NOMO-1 treated with dmso at 0.1 percent for 144 hours (cell line): Measurements from ENCODE around the gene CDK11B.
"Not testable (repeated sequence)": the region's sequence is repeated elsewhere in the genome, so short reads cannot be mapped to it uniquely, and the experiment has no call there.

ENCODE experiments used
- DNase-seq: peaks from one replicate; lab custom pipeline; 2025; ENCODE audit not compliant: unreplicated experiment; lab: John Stamatoyannopoulos, UW

Gene CDK11B

DNA sequence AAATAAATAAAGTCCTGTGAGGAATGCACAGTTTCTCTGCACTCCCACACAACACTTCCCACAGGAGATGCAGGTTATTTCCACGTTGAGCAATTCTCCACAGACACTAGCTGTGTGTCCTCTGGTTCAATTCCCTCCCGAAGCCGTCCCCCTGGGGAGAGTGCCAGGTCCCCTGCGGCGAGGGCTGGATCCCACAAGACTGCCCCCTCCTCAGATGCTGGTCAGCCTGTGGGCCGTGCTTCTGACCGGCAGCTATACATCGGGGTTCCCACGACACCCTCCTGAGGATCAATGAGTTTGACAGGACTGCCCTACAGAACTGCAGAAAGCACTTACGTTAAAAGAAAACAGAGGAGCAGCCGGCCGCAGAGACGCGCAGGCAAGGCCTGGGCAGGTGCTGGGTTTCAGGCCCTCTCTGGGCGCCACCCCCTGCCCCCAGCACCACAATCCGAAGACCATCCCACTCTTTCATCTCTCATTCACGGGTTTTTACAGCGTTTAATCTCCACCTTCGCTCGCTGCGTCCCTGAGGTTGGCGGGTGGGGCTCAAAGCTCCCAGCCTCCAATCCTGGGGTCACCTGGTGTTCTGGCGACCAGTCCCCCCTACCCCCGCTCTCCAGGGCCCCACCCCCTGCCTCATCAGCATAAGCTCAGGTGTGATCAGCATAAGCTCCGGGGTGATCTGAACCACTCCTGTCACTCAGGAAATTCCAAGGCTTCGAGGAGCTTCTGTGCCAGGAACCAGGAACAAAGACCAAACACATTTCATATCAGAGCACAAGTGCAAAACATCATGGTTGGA is 24.5 kb upstream of the CDK11B start:
- no peak for DNase-seq

- DNase-seq = no peak
Measured at GRCh38 chr1:1680912-1681273, 22.1 kb upstream of the CDK11B start.

- no peak for DNase-seq
Measured at GRCh38 chr1:1680031-1680911, 21.5 kb upstream of the CDK11B start.

DNA sequence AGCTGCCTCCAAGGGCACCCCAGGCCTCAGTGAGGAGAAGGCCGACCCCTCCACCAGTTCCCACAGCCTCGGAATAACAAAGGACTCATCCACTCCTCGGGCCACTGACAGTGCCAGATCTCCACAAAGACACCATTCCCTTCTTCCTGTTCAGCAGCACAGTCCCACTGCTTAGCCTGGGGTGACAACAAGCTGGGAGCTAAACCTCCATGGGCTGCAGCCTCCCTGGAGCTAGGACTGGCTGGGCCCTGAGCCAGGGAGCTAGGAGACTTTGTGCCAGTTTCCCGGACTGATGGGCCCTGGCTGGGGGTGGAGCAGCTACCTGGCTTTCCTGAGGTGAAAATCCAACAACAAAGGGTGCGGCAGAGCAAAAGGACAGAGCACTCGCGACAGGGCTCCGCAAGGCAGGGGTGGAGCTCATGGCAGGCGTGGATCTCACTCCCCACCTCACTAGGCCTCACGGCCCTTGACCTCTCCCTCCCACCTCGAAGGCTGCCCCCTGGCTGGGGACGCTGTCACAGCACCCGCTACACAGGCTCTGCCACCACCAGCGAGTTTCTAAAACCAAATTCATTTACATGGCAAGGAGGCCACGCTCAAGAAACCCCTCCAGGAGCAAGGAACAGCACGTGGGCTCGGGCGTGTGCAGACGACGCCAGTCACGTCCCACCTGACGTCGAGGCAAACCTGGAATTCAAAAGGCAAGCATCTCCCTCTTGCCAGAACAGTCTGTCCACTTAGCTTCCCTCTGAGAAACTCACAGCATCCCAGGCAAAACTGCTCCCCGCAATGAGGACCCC is 20.0 kb upstream of the CDK11B start:
- DNase-seq = no peak

GRCh38 chr1:1677718-1678580 is 19.1 kb upstream of the CDK11B start:
- DNase-seq = no peak

GRCh38 chr1:1676087-1676486 is 17.3 kb upstream of the CDK11B start:
- not testable (repeated sequence) for DNase-seq

GRCh38 chr1:1675218-1675617 is 16.4 kb upstream of the CDK11B start:
- not testable (repeated sequence) for DNase-seq

DNA sequence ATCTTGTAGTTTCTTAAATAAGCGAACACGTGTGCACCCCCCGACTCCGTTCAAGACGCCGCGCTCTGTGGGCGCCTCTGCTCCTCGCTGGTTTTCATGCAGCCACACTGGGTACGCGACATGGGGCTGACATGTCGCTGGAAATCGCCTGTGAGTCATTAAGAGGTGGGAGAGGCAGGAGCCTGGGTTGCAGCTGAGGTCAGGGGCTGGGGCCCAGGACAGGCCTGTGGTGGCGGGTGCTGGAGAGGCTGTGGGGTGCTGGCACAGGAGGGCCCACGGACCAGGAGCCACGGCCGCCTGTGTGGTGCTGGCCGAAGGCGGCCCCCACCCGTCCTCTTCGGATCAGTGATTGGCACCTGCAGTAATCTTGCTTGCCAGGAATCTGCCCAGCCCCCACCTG is 16.0 kb upstream of the CDK11B start:
- DNase-seq = not testable (repeated sequence)

DNA sequence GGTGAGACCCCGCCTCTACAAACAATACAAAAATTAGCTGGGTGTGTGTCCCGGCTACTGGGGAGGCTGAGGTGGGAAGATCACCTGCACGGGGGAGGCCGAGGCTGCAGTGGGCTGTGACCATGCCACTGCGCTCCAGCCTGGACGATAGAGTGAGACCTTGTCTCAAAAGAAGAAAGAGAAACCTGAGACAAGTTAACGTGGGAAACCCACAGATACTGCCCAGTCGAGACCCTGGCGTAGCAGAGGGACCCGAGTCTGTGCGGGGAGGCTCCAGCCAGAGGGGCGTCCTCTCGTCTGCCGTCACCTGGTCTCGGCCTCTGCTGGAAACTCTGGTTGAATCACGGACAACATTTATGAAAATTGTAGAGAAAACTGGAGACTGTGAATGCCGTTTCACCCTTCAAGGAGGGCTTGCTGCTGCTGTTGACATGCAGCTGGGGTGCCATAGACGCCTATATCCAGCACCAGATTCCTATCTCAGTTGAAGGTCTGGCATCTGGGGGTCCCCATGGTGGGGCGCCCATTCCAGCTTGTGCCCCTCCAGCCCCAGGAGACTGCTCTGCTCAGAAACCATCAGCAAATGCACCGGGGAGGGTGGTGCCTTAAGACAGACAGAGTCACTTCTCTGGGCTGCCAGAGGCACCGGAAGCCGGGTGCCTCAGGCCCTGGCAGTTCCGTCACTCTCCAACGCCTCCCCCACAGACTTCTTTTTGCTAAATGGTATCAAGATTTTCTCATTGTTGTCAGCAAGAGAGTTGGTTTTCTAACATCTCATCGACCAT is 13.6 kb upstream of the CDK11B start:
- no peak for DNase-seq

DNA sequence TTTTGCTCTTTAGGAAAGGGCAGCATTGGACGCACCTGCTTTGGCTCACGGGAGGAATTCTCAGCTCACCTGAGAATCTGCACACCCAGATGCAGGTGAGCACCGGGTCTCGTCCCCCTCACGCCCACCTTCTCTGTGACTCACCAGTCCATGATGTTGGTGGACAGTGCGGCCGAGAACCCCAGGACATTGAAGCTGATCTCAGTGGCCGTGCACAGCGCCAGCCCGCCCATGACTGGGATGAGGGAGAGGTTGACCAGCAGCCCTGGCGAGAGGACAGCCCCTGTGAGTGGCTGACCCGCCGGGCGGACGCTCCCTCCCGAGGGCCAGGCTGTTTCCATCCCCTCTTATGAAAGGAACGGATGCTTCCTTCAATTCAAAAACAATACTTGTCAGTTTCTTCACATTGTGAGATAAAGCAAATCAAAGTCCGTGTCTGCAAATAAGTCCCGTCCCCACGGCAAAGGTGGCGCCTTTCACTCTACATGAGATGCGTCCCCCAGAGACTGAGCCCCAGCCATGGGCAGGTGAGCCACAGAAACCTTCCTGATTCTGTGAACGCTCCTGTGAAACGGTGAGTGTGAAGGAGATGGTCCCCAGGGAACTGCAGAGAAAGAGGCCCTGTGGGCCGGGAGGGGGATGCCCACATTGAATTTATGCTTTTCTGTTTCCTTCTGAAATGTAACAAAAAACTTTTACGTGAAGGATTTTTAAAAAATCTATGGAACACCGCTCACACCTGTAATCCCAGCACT is 12.7 kb upstream of the CDK11B start:
- DNase-seq = no peak

DNA sequence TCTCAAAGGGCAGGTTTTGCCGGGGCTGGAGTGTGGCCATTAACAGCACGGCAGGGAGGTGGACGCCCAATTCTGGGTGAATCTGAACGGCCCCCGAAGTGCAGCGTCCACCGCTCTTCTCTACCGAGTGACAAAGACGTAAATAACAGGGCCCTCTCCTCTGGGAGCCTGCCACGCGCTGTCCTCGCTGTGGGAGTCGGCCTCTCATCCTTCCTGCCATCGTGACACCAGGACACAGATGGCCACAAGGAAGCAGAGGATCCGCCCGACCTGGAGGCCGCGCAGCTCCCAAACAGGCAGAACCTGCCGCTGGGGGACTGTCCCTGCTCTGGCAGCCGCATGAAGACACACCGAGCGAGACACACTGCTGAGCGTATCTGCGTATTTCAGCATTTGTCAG is 12.1 kb upstream of the CDK11B start:
- no peak for DNase-seq

- DNase-seq = no peak
Measured at GRCh38 chr1:1669468-1670440, 10.9 kb upstream of the CDK11B start.

DNA sequence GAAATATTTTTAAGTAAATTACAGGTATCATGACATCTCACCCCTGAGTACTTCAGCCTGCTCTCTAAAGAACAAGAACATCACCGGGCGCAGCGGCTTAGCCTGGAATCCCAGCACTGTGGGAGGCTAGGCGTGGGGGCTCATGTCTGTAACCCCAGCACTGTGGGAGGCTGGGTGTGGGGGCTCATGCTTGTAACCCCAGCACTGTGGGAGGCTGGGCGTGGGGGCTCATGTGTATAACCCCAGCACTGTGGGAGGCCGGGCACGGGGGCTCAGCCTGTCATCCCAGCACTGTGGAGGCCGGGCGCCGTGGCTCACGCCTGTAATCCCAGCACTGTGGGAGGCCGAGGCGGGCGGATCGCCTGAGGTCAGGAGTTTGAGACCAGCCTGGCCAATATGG is 7.7 kb upstream of the CDK11B start:
- DNase-seq = no peak

DNA sequence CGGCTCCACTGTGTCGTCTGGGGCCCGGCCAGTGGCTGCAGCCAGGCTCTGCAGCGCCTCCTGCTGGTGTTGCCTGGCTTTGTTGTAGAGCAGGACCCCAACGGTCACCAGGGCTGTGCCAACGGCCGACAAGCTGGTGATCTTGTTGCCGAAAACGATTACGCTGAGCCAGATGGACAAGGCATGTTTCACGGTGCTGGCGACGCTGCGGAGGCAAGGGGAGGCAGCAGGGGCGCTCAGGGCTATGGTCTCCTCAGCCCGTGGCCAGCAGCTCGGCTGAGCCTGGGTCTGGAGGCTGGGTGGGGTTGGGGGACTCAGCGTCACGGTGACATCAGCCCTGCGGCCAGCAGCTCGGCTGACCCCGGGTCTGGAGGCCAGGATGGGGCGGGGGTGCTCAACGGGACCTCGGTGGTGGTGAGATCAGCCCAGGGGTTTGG is 7.0 kb upstream of the CDK11B start:
- no peak for DNase-seq

GRCh38 chr1:1664941-1665814 is 6.4 kb upstream of the CDK11B start:
- DNase-seq = no peak

- DNase-seq = not testable (repeated sequence)
Measured at GRCh38 chr1:1664318-1664717, 5.5 kb upstream of the CDK11B start.
